ENCODE results near the gene TMEM54. TPM values are rescaled to one million over a fixed set of nuclear protein-coding genes. Genes with fewer than 3 reads are reported as not detected.

Gene TMEM54
- total and polyA plus RNA-seq, 12 donors: 1.3 to 123 (median 21.2) TPM

DNA sequence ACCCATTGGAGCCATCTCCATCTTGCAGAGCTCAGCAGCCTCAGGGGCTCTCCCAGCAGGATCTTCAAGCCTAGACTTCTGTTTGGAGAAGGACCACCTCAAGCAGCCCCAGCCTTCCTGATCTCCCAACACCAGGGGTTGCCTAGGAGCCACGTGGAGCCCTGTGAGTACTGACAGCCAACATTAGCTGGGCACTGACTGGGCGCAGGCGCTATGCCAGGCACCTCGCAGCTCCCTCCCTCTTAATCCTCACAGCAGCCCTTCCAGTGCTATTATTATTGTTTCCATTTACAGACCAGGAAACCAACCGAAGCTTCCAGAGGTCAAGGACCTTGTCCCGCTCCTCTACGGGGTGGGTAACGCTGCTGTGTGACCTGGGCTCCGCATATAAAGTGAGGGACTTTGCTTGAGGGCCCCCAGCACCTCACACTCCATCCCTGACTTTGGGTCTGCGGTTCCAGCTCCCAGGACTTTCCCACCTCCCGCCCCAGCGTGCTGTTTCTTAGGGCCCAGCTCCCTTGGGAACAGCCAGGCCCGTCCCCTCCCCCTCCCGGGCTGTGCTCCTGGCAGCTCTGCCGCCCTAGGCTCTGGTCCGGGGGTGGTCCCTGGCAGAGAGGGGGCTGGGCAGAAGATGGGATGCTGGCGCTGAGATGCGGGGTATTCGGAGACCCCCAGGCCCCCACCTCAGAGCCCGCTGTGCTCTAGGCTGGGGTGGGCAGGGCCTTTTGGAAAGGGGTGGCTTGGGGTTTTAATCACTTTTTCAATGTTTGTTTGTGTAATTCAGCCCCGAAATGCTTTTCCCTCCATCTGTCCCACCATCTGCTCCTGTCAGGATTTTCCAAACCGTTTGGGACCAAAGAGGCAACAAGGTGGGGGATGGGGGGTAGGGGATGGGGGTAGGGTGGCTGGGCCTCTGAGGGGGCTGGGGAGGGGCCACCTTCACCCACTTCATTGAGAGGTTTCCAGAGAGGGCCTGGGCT lies 19.0 kb downstream of the TMEM54 start:
- Histone ChIP-seq H3K27ac (no peak overlapping the region), H3K36me3 (replicated peaks in 1 of 2) (no peaks in the 10 kb centered on the region), H3K4me3 (no peak overlapping the region), H3K4me1 (replicated peaks in 1 of 2) (peaks cover 0 to 8% of the 10 kb centered on the region in 2 donors), H3K9me3 (replicated peaks in 1 of 3) (no peaks in the 10 kb centered on the region), H3K27me3 (peaks cover 12% of the 10 kb centered on the region)
- no peak for DNase-seq
- 37 to 50% (median 42%) methylated on average over 18 to 22 of the region's 22 CpGs for WGBS, 4 donors
- intact Hi-C loops (cut with DNase I): no loop called here
- no peak for TF ChIP-seq POLR2A (IDR thresholded peaks at IDR 0.05)
- TF ChIP-seq CTCF (IDR thresholded peaks at IDR 0.05): no peak

DNA sequence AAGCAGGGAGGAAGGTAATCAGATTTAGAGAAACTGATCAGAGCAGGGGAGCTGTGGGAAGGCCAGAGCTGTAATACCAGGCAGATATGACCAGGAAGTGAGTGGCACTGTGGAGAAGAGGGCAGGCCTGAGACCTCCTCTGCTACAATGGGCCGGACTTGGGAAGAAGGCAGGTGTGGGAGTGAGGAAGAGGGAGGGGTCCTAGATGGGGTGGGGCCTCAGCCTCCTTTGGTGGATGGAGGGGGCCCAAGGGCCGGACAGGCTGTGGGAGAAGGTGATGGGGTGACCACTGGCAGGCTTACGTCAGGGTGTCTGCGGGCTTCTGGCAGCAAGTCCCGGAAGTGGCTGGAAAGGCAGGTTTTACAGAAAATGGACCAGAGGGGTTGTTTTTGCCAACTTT lies 19.9 kb downstream of the TMEM54 start:
- Histone ChIP-seq H3K4me3 (no peak overlapping the region), H3K27ac (no peak overlapping the region), H3K4me1 (replicated peaks in 1 of 2) (peaks cover 0 to 11% of the 10 kb centered on the region in 2 donors), H3K36me3 (replicated peaks in 1 of 2) (no peaks in the 10 kb centered on the region), H3K27me3 (peaks cover 5% of the 10 kb centered on the region), H3K9me3 (replicated peaks in 1 of 3) (no peaks in the 10 kb centered on the region)
- DNase-seq: no peak
- TF ChIP-seq CTCF (IDR thresholded peaks at IDR 0.05): no peak
- no peak for TF ChIP-seq POLR2A (IDR thresholded peaks at IDR 0.05)
- intact Hi-C loops (cut with DNase I): no loop called here
- WGBS, 4 donors: 84 to 96% (median 90%) methylated on average over 5 of the region's 5 CpGs

DNA sequence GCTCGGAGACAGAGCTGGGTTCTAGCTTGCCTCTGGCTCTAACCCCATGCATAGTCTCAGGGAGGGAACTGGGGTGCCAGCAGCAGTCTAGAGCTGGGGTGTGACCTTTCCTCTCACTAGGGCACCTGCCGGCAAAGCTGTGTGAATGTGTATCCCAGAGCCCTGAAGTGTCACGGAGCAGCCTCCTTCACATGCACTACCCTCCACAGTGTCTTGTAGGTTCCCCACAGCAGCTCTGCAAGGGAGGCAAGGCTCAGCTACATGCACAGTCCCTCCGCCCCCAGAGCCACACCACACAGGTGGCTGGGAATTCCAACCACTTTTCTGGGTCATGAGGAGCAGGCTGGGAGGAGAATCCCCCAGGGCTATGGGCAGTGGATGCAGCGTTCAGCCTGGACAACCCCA lies 22.6 kb downstream of the TMEM54 start:
- TF ChIP-seq POLR2A (IDR thresholded peaks at IDR 0.05) (no peak), CTCF (IDR thresholded peaks at IDR 0.05) (no peak)
- H3K27me3 ChIP-seq: no peaks in the 10 kb centered on the region
- DNase-seq: no peak
- intact Hi-C loops (cut with DNase I): loop anchor here in 1 of 2 donors (10.0 kb wide), 2 partner anchors 164 to 354 kb away; no protein-coding TSS in a partner anchor
- no peaks in the 10 kb centered on the region for H3K36me3 ChIP-seq (replicated peaks in 1 of 2)
- H3K9me3 ChIP-seq (replicated peaks in 1 of 3): no peaks in the 10 kb centered on the region
- H3K4me3 ChIP-seq: no peak overlapping the region
- WGBS, 4 donors: 73 to 93% (median 79%) methylated on average over 2 to 5 of the region's 5 CpGs
- H3K27ac ChIP-seq: no peak overlapping the region
- H3K4me1 ChIP-seq (replicated peaks in 1 of 2): peaks cover 0 to 8% of the 10 kb centered on the region in 2 donors

- DNase-seq: no peak
- Histone ChIP-seq H3K36me3 (replicated peaks in 1 of 2) (no peaks in the 10 kb centered on the region), H3K27ac (no peak overlapping the region), H3K4me3 (no peak overlapping the region), H3K4me1 (replicated peaks in 1 of 2) (peaks cover 0 to 8% of the 10 kb centered on the region in 2 donors), H3K27me3 (no peaks in the 10 kb centered on the region), H3K9me3 (replicated peaks in 1 of 3) (no peaks in the 10 kb centered on the region)
- intact Hi-C loops (cut with DNase I): loop anchor here in 1 of 2 donors (10.0 kb wide), 2 partner anchors 163 to 353 kb away; no protein-coding TSS in a partner anchor
- no peak for TF ChIP-seq POLR2A (IDR thresholded peaks at IDR 0.05)
- no peak for TF ChIP-seq CTCF (IDR thresholded peaks at IDR 0.05)
- 68 to 78% (median 74%) methylated on average over 3 to 6 of the region's 6 CpGs for WGBS, 4 donors
Observed at GRCh38 chr1:32878183-32878582, 23.0 kb downstream of the TMEM54 start.
